HG02763 (cell line): ENCODE data around the gene CCNI2.

Experiments
- ATAC-seq: cut with Tn5 transposase; IDR thresholded peaks from one replicate; pipeline ENCODE4 v1.9.1; 2021; ENCODE audit warnings: mild to moderate bottlenecking, moderate library complexity; ENCODE audit not compliant: unreplicated experiment

CCNI2 gene, protein sequence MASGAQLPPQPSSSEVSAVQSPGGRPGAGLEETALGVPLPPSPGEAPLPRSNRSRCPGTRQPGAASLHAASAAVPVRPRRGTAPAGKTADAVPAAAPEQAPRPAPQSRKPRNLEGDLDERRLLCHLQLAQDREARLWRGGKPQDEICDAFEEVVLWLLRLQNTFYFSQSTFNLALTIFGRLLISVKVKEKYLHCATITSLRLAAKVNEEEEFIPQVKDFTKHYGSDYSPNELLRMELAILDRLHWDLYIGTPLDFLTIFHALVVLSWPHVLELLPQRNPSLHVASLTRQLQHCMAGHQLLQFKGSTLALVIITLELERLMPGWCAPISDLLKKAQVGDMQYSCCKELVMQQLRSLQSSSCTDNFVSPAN

GRCh38 chr5:132746954-132747615, at the start of gene CCNI2:
CCNI2 (plus strand) TSS chr5:132747426; CDS start chr5:132747496, 70 bp downstream.
- ATAC-seq: peak; percentile 35

DNA sequence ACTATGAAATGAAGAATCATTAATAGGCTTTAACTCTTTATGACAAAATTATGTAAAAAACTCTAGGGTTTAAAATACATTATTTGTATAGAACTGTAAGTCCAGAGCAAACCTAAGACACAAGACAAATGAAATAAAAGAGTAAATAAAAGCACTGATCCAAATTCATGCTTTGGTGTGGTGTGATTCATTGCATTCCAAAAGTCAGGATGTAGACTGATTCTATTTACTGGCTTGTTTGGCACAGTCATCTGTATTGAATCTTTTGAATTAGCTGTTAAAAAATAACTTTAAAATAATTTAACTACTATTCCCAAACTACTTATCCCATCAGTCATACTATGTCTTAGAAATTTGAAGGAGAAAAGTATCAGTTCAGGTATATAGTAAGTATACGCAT, 42.4 kb upstream of the CCNI2 start:
- no peak for ATAC-seq

GRCh38 chr5:132708645-132709044, 38.6 kb upstream of the CCNI2 start:
- ATAC-seq: no peak

GRCh38 chr5:132714456-132715307, 32.5 kb upstream of the CCNI2 start:
- no peak for ATAC-seq

- no peak for ATAC-seq
Measured at GRCh38 chr5:132718544-132719312, 28.5 kb upstream of the CCNI2 start.

- ATAC-seq: no peak
Measured at GRCh38 chr5:132725745-132726144, 21.5 kb upstream of the CCNI2 start.

- ATAC-seq: no peak
Measured at GRCh38 chr5:132729896-132730295, 17.3 kb upstream of the CCNI2 start.

- no peak for ATAC-seq
Measured at GRCh38 chr5:132733499-132734148, 13.6 kb upstream of the CCNI2 start.

DNA sequence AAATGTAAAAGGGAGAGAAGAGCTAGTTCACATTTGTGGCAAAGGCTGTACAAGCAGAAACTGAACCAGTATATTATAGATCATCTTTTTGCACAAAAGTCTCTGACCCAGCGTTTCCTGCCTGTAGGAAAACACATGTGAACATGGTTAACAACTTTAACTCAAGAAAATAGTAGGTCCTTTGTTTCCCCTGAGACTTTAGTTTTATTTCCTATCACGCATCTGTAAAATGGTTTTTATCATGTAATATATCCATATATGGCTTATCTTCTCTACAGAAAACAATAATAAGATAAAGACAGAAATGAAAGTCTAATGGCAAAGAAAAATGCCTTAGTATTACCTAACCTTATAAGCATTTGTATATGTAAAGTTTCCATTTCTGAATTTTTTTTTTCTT, 12.5 kb upstream of the CCNI2 start:
- no peak for ATAC-seq

GRCh38 chr5:132736853-132737833, 10.1 kb upstream of the CCNI2 start, which contains the start of gene KIF3A:
KIF3A (minus strand) TSS chr5:132737546; CDS start chr5:132737419, 127 bp downstream.
- ATAC-seq: peak; percentile 83

GRCh38 chr5:132737982-132738681, 9.1 kb upstream of the CCNI2 start:
- ATAC-seq: no peak

DNA sequence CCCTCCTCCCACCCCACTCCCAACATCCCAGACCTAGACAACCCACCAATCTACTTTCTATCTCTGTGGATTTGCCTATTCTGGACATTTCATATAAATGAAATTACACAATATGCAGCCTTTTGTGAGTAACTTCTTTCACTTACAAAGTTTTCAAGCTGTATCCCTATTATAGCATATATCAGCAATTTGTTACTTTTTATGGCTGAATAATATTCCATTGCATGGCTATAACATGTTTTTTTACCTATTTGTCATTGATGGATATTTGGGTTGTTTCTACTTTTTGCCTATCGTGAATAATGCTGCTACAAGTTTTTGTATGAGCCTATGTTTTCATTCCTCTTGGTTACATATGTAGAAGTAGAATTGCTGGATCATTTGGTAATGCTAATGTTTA, 8.0 kb upstream of the CCNI2 start:
- ATAC-seq: no peak

DNA sequence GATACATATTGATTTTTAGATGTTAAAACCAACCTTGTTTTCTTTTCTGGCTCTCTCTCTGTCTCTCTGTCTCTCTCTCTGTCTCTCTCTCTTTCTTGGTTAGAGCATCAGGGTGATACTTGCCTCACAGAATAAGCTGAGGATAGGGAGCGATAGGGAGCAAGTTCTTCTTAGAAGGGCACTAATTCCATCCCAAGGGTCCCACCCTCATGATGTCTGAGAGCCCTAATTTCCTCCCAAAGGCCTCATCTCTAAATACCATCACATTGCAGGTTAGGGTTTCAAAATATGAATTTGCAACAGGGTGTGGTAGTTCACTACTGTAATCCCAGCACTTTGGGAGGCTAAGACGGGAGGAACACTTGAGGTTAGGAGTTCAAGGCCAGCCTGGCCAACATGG, 5.1 kb upstream of the CCNI2 start:
- ATAC-seq: no peak

DNA sequence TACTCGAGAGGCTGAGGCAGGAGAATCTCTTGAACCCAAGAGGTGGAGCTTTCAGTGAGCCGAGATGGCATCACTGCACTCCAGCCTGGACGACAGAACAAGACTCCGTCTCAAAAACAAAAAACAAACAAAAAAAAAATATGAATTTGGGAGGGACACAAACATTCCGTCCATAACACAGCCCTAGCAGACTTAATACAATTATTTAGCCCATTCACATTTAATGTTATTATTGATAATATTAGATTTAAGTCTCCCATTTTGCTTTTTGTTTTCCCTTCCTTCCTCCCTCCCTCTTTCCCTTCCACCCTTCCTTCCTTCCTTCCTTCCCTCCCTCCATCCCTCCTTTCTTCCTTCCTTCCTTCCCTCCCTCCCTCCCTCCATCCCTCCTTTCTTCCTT, 4.6 kb upstream of the CCNI2 start:
- no peak for ATAC-seq

DNA sequence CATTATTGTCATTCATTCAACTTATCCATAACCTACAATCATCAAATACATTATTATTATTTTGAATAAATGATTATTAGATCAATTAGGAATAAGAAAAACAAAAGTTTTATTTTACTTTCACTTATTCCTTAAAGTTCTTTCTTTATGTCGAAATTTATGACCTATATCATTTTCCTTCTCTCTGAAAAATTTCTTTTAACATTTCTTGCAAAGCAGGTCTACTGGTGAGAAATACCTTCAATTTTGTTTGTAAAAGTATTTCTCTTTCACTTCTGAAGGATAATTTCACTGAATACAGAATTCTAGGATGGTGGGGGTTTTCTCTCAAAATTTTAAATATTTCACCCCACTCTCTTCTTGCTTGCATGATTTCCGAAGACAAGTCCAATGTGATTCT, 2.6 kb upstream of the CCNI2 start:
- no peak for ATAC-seq

DNA sequence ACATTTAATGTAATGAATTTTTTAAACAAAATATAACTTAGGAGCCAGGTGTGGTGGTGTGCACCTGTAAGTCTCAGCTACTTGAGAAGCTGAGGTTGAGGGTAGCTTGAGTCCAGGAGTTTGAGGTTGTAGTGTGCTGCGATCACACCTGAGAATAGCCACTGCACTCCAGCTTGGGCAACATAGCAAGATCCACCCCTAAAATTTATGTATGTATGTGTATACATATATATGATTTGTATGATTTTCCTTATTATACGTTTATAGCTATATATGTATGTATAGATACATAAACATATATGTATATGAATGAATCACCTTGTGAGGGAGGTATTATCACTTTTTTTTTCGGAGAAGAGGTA, 653 bp upstream of the CCNI2 start:
- no peak for ATAC-seq

DNA sequence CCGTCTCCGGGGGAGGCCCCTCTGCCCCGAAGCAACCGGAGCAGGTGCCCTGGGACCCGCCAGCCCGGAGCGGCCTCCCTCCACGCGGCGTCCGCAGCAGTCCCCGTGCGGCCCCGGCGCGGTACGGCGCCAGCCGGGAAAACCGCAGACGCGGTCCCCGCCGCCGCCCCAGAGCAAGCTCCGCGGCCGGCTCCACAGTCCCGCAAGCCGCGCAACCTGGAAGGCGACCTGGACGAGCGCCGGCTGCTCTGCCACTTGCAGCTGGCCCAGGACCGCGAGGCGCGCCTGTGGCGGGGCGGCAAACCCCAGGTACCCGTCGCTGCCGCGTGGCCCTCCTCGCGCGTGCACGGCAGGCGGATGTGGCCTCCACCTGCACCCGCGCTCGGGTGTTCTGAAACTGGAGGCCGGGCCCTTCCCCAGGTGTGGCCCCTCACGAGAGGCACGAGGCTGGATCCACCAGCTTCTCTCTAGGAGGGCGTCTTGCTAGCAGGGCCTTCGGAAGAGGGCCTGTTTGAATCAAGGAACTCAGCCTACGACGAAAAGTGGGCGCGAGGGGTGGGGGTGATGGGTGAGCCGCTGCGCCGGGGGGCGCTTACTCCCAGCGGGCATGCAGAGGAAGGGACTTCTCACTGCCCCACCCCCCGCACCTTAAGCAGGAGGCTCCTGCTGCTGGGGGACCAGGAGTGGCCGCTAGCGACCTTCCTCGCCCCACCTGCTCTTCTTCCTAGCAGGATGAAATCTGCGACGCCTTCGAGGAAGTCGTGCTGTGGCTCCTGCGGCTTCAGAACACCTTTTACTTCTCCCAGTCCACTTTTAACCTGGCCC, 602 bp downstream of the CCNI2 start:
- peak; percentile 8 for ATAC-seq
